ENCODE results near the gene TEX54. TPM values are rescaled to one million over a fixed set of nuclear protein-coding genes. Genes with fewer than 3 reads are reported as not detected.

Gene TEX54
- total and polyA plus RNA-seq, 2 of the 13 experiments (the other 11 are each of a cell fraction or from before 2014, with no cell fraction given): not detected

GRCh38 chr11:62787005-62787759 is 45.5 kb downstream of the TEX54 start, which contains the start of gene TMEM179B (continued):
- TF ChIP-seq POGK (CRISPR knock-in tag; conservative IDR thresholded peaks at IDR 0.05) (peak; percentile 92; the same call in 1 of the 2 replicates), NFE2L1 (CRISPR knock-in tag; IDR thresholded peaks at IDR 0.05; ENCODE audit: borderline replicate concordance) (0 out of 2 replicates have a peak, but pooled peaks have one; percentile 51), SYNCRIP (IDR thresholded peaks at IDR 0.05; ENCODE audit: insufficient read depth, low read depth, low read length) (no peak), SMARCE1 (IDR thresholded peaks at IDR 0.05; ENCODE audit: borderline replicate concordance) (no peak), ZNF713 (CRISPR knock-in tag; IDR thresholded peaks at IDR 0.05) (no peak), NFIB (CRISPR knock-in tag; IDR thresholded peaks at IDR 0.05; ENCODE audit: borderline replicate concordance) (no peak), ZNF44 (CRISPR knock-in tag; IDR thresholded peaks at IDR 0.05) (peak; percentile 75; the same call in 1 of the 2 replicates), ZNF362 (CRISPR knock-in tag; IDR thresholded peaks at IDR 0.05; ENCODE audit: borderline replicate concordance) (peak; percentile 78; the same call in 1 of the 2 replicates), HMGXB4 (CRISPR knock-in tag; IDR thresholded peaks at IDR 0.05; ENCODE audit: borderline replicate concordance in 1 of 2, low read depth in 1 of 2) (peak; percentile 91 to 95), ZNF749 (CRISPR knock-in tag; IDR thresholded peaks at IDR 0.05; ENCODE audit: borderline replicate concordance) (peak; percentile 88), SUZ12 (IDR thresholded peaks at IDR 0.05; ENCODE audit: low read depth, low read length) (no peak), CHCHD3 (CRISPR knock-in tag; IDR thresholded peaks at IDR 0.05) (0 out of 2 replicates have a peak, but pooled peaks have one; percentile 43), ZNF510 (CRISPR knock-in tag; IDR thresholded peaks at IDR 0.05; ENCODE audit: low read depth) (peak; percentile 96; the same call in 1 of the 2 replicates), NFAT5 (CRISPR knock-in tag; IDR thresholded peaks at IDR 0.05) (peak; percentile 30; the same call in 1 of the 2 replicates), ZIK1 (CRISPR knock-in tag; IDR thresholded peaks at IDR 0.05; ENCODE audit: borderline replicate concordance, low read depth) (peak; percentile 81; the same call in 1 of the 2 replicates), CENPT (CRISPR knock-in tag; IDR thresholded peaks at IDR 0.05; ENCODE audit: low read depth) (peak; percentile 51; the same call in 1 of the 2 replicates), RBM39 (IDR thresholded peaks at IDR 0.05; ENCODE audit: low read depth, low read length, poor library complexity, severe bottlenecking) (peak; percentile 58)
